A549 (cell line): Measurements from ENCODE around the gene IQGAP2.

ENCODE experiments used
- CTCF ChIP-seq: fragments of >200 bp; sonication (Bioruptor Twin); formaldehyde crosslinking; IDR thresholded peaks from 3 replicates; pipeline ENCODE4 v1.5.1; 2016
- HDAC2 ChIP-seq: fragments of 200-600 bp; sonication (generic); IDR thresholded peaks from 2 replicates; pipeline ENCODE4 v1.6.1; 2016
- JUN ChIP-seq, 2 experiments: fragments of >200 bp; sonication (Bioruptor Twin); formaldehyde crosslinking; IDR thresholded peaks; 2 replicates in 1 of 2; 3 replicates in 1 of 2; pipeline ENCODE4 v1.6.1; 2016 to 2017
- JUNB ChIP-seq: fragments of >200 bp; sonication (Bioruptor Twin); formaldehyde crosslinking; IDR thresholded peaks from 2 replicates; pipeline ENCODE4 v1.6.1; 2016
- KDM5A ChIP-seq: fragments of 200-600 bp; sonication (generic); IDR thresholded peaks from 2 replicates; pipeline ENCODE4 v1.6.1; 2016; ENCODE audit warnings: antibody characterized with exemption, mild to moderate bottlenecking
- POLR2A ChIP-seq: IDR thresholded peaks from 2 replicates; pipeline ENCODE4 v1.6.1; 2012; ENCODE audit warnings: mild to moderate bottlenecking, low read length
- RAD21 ChIP-seq, 2 experiments: fragments of >200 bp in 1 of 2; sonication (Bioruptor Twin) in 1 of 2; formaldehyde crosslinking in 1 of 2; IDR thresholded peaks in 1 of 2; conservative IDR thresholded peaks in 1 of 2; 2 replicates in 1 of 2; 3 replicates in 1 of 2; pipeline ENCODE4 v1.6.1; 2012 to 2018; ENCODE audit warnings: inconsistent platforms in 1 of 2

GRCh38 chr5:76555114-76555513 is 152.0 kb downstream of the IQGAP2 start:
- no peak for TF ChIP-seq POLR2A
- no peak for TF ChIP-seq JUNB
- TF ChIP-seq CTCF, result no peak
- no peak for TF ChIP-seq RAD21 (conservative IDR thresholded peaks at IDR 0.05 in 1 of 2, IDR thresholded peaks at IDR 0.05 in 1 of 2)
- no peak for TF ChIP-seq HDAC2
- TF ChIP-seq KDM5A, result no peak
- no peak for TF ChIP-seq JUN (IDR thresholded peaks at IDR 0.05)
